GM20431 (cell line): ENCODE results near the gene SEPSECS.
"Not testable (repeated sequence)": the region's sequence is repeated elsewhere in the genome, so short reads cannot be mapped to it uniquely, and the experiment has no call there.

ENCODE experiments used
- in situ Hi-C: fragments of 300-500 bp; cut with MseI, MboI; formaldehyde crosslinking; loops from one replicate; pipeline ENCODE4 v1.15.0; 2020; ENCODE audit warnings: low sequenced_read_pairs; ENCODE audit not compliant: unreplicated experiment

The SEPSECS gene

DNA sequence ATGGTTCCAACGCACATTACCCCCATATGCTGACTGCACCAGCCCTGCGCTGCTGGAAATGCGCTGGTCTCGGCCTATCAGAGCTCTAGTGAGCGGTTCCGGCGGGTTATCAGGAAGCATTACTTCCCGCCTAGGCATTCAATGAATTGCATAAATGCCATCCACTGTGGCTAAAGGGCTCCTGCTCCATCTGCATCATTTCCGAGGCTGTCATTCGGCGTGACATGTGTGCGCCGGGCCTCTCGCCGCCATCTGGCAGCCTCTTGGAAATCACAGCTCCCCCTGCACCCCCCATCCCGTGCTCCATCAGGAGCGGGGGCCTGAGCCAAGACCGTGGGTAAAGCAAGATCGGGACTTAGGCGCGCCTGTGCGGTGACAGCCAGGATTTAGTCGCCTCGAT lies 64.4 kb downstream of the SEPSECS start:
- in situ Hi-C loops = no loop called here

DNA sequence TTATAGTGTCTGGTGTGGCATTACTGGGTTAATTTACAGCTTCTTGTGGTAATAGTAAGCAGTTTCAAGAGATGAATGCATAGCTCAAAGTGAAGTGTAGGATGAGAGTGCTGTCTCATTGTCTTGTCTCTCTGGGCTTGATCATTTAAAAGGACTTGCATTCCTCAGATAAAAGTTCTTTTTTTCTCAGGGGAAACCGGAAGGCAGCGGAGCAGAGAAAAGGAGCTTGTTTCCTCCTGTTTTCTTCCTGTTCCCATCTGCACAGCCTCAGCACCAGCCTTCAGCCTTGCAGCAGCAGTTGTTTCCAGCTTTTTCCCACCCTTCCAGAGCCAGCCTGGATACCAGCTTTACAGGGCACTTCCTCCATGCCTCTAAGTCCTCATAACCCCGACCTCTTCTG lies 68.1 kb downstream of the SEPSECS start:
- in situ Hi-C loops = no loop called here

DNA sequence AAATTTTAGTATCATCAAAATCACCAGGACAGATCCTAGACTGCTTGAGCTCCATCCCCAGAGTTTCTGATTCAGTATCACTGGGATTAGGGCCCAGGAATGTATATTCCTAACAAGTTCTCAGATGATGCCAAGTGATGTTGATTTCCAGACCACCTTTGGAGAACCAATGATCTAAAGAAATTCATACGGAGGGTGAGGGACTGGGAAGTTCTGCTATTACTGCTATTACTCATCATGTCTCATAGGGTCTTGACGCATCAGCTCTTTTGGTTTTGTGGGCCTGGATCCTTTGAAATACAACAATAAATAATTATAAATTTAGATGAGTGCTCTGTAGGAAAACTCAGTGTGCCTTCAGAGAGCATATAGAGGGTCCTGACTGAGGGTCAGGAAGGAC lies 69.7 kb downstream of the SEPSECS start:
- in situ Hi-C loops = no loop called here

DNA sequence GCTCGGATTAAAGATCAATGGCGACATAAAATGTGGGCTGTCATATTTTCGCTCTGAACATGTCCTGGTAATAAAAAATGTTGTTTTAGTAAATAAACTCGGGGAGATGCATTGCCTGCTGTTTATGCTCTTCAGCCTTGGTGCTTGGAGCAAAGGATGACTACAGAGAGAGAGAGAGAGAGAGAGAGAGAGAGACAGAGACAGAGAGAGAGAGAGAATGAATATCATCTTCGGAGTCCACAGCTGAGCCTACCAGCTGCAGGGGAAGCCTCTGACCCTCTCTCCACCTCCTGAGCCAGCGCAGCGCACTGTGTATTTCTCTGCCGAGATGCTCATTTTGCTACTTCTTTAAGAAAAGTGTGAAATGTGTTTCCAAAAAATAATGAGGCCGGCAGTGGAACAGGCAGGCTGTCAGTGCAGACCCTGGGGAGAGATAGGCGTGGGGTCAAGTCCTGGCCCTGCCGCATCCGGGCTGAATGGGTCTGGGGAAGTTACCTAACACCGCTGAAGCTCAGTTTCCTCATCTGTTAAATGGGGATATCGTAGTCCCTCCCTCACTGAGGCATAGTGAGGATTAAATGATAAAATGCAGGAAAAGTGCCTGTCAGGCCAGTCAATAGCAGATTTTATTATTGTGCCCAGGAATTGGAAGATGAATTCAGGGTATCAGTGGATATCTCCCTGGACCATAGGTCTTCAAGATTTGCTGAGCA lies 71.0 kb downstream of the SEPSECS start:
- in situ Hi-C loops = no loop called here

- in situ Hi-C loops = no loop called here
Observed at GRCh38 chr4:25088093-25088952, 71.9 kb downstream of the SEPSECS start.

GRCh38 chr4:25085671-25086070 lies 74.6 kb downstream of the SEPSECS start:
- in situ Hi-C loops = no loop called here

DNA sequence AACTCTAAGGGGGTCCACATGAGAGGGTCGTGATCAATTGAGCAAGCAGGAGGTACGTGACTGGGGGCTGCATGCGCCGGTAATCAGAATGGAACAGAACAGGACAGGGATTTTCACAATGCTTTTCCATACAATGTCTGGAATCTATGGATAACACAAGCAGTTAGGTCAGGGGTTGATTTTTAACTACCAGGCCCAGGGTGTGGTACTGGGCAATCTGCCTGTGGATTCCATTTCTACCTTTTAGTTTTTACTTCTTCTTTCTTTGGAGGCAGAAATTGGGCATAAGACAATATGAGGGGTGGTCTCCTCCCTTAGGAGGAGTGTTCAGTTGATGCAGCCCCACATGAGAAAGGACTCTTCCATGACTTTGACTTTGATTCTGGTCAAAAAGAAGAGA lies 76.8 kb downstream of the SEPSECS start:
- in situ Hi-C loops = not testable (repeated sequence)

- in situ Hi-C loops = no loop called here
Observed at GRCh38 chr4:25081866-25082471, 78.3 kb downstream of the SEPSECS start.

DNA sequence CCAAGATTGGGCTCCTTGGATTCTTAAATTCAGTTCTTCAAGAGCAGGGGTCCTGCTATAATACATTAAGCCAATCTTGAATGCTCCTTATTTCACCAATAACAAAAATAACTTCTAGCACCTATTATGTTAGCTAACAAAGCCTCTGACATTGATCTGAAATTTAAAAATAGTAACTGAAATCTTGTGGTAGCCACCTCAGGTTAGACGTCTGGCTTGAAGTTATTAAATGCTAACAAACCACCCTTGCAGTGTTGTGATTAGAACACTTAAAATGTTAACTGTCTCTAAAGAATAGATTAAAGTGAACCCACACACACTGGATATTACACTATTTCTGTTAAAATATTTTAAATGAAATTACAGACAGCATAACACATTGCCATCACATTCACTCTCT lies 79.7 kb downstream of the SEPSECS start:
- in situ Hi-C loops = no loop called here

DNA sequence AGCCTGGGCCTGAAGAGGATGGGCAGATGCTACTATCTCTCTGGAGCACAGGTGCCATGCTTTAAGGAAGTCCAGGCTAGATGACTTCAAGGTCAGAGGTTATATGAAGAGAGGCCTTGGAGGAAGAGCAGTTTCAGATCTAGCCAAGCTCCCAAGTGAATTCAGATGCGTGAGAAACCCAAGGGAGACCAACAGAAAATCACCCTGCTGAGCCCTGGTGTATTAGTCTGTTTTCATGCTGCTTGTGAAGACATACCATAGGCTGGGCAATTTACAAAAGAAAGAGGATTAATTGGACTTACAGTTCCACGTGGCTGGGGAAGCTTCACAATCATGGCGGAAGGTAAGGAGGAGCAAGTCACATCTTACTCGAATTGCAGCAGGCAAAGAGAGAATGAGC lies 81.7 kb downstream of the SEPSECS start:
- in situ Hi-C loops = no loop called here

- in situ Hi-C loops = no loop called here
Observed at GRCh38 chr4:25076625-25077398, 83.4 kb downstream of the SEPSECS start.

GRCh38 chr4:25075851-25076250 lies 84.4 kb downstream of the SEPSECS start:
- in situ Hi-C loops = no loop called here

- in situ Hi-C loops = no loop called here
Observed at GRCh38 chr4:25075129-25075528, 85.1 kb downstream of the SEPSECS start.

DNA sequence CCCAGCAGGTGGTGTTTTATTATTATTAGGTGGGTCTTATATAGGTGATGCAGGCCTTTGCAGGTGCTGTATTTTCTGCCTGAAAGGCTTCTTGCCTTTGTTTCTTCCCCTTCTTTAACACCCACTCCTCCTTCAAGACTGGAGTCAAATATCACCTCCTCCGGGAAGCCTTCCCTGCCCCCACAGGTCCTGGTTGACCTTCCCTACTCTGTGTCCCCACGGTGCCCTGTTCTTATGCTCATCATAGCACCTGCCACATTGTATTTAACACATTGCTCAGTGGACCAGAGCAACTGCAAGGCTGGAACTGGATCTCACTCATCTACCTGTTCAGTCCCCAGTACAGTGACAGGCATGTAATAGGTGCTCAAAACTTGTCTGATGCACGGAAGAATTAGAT lies 89.7 kb downstream of the SEPSECS start:
- in situ Hi-C loops = no loop called here
